Brain pericyte (primary cell): ENCODE data around the gene VPS37D.

Experiments used
- DNase-seq: peaks from one replicate; pipeline ENCODE4 v3.0.0-alpha.2; 2012; ENCODE audit warnings: low read depth, low spot score

VPS37D gene

DNA sequence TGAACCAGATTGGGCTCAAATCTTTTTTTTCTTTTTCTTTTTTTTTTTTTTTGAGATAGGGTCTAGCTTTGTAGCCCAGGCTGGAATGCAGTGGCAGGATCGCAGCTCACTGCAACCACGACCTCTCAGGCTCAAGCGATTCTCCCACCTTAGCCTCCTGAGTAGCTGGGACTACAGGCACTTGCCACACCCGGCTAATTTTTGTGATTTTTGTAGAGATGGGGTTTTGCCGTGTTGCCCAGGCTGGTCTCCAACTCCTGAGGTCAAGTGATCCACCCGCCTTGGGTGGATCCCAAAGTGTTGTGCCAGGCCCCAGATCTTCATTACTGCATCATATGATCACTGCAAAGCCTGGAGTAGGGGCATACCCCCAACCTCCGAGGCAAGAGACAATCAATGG is 12.9 kb downstream of the VPS37D start:
- DNase-seq = no peak

DNA sequence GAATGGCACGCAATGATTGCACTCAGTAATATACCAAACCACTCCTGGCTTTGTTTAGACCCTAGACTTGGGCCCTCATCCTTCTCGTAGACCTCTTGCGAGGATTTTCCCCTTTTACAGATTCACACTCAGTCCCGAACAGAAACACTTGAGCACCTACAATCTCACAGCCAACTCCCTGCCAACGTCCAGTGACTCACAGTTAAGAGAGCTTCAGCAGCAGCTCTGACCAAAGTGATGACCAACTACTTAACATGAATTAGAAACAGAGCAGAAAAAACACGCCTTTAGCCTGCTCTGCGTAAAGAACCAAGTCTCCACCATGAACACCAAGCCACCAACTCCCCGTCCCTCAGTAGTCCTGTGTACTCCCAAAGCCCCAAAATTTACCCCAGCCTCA is 13.4 kb downstream of the VPS37D start:
- no peak for DNase-seq

DNA sequence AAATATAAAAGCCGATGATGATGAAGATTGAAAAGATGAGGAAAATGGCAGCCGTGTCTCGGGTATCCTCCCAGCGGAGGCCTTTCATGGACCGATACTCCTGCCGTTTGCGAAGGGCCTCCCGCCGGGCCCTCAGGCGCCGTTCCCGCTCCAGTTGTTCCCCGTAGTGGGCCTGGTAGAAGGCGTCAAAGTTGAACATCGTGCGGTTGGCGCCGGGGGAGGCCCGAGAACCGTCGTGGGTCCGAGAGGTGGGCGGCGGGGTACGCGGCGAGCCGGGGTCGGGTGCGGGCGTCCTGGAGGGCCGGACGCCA is 15.1 kb downstream of the VPS37D start:
- no peak for DNase-seq

DNA sequence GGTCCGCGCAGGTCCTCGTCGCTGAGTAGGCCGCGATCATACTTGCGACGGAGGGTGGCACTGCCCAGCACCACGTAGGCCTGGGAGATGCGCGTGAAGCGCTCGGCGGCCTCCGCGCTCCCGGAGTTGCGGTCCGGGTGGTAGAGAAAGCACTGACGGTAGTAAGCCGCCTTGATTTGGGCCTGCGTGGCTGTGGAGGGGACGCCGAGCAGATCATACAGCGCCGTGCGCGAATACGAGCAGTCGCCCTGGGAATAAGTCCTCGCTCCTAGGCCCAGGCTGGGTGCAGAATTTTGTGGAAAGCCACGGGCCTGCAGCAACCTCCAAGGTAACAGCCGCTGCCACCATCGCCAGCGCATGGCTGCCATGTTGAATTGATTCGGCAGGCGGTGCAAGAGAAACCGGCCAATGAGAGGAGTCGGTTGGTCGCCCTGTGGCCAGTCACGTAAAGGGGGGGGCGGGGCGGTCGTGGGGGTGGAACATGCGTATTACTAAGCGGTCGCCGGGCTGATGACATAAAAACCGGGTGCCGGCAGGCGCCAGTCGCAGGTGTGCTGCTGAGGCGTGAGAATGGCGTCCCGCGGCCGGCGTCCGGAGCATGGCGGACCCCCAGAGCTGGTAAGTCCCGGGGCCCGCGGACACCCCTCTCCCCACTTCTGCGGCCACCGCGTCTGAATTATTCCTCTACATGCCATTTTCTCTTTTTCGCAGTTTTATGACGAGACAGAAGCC is 15.6 kb downstream of the VPS37D start, which contains the start of the genes BUD23 and DNAJC30:
Gene BUD23 (plus strand): TSS at position 542 of the 732 bp plus-strand sequence. CDS start 29 bp downstream, at position 571.
Gene DNAJC30 (minus strand): TSS at position 398 of the 732 bp plus-strand sequence. CDS start 30 bp downstream, at position 368.
- peak; percentile 71 for DNase-seq

DNA sequence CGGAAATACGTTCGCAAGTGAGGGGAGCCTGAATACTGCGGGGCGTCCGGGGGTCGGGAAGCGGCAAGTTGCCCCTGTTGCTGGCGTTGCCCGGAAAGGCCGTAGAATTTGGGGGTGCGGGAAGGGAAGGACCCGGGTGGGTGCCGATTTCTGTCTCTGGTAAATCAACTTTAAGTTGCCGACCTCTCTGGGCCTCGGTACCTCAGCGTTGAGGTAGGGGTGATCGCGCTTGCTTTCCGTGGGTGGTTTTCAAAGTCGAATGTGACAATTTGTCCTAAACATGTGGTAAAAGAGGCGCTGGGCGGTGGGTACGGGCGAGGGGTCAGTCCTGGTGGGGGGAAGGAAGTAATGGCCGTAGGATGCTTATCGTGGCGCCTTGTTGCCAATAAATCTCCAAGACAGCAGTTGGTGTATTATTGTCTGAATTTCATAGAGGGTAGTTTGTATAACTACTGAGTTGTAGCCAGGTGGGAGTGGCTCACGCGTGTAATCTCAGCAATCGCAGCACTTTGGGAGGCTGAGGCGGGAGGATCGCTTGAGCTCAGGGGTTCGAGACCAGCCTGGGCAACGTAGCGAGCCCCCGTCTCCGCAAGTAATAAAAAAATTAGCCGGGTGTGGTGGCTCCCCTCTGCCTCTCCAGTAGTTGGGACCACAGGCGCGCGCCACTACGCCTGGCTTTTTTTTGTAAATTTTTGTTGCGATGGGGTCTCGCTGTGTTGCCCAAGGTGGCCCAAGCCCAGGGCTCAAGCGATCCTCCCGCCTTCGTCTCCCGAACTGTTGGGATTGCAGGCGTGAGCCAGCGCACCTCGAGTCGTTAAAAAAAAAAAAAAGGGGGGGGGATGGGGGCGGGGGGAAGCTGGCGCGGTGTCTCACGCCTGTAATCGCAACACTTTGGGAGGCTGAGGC is 16.4 kb downstream of the VPS37D start:
- DNase-seq = no peak

DNA sequence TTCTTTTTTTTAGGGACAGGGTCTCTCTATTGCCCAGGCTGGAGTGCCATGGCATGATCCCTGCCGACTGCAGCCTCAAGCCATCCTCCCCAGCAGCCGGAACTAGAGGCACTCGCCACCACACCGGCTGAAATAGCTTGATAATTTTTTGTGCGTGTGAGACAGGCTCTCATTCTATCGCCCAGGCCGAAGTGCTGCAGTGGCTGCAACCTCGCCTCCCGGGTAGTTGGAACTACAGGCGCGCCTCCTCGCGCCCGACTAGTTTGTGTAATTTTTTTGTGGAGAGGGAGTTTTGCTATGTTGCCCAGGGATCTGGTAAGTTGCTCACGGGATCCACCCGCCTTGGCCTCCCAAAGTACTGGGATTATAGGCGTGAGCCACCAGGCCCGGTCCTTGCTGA is 17.7 kb downstream of the VPS37D start:
- no peak for DNase-seq

DNA sequence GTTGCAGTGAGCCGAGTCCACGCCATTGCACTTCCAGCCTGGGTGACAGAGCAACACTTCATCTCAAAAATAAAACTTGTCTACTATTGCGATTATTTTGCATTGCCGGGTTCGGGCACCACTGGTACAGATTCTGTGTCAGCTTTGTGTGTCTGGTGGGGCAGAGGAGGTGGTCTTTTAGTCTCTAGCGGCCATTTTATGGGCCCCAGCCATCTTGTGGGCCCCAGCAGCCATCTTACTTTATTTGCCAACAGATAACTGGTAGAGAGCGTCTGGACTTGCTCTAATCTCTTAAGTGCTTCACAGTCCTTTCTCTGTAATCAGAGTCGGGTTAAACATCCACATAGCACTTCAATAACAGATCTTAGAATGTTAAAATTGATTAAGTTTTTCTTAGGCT is 20.7 kb downstream of the VPS37D start:
- no peak for DNase-seq

DNA sequence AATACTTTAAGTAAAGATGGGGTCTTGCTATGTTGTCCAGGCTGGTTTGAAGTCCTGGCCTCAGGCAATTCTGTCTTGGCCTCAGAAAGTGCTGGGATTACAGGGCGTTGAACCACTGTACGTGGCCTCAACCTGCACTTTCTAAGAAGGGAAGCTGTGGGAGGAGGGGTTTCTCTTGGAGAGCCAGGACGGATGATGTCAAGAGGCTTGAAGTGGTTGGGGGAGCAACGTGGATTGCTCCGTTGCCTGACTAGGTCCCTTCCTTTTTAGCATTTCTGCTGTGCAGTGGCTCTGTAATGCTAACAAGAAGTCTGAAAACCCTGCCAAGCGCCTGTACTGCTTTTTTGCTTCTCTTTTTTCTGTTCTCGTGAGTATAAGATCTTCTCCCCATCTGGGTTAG is 23.0 kb downstream of the VPS37D start:
- no peak for DNase-seq

DNA sequence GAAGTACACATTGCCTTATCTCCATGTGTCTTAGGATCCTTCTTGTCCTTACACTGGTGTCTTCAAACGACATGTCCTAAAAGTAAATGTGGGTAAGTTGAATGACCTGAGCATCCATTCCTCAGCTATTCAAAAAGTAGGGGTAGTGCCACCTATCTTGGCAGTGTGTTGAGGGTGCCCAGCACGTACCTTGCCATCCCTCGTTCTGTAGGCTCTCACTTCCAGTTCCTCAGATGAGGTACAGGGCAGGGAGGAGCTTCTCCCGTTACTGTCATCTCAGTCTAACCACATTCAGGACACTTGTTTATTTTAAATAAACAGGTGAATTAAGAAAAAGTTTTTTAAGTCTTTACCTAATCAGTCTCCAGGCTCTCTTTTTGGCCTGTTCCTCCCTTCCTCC is 28.7 kb downstream of the VPS37D start:
- no peak for DNase-seq

DNA sequence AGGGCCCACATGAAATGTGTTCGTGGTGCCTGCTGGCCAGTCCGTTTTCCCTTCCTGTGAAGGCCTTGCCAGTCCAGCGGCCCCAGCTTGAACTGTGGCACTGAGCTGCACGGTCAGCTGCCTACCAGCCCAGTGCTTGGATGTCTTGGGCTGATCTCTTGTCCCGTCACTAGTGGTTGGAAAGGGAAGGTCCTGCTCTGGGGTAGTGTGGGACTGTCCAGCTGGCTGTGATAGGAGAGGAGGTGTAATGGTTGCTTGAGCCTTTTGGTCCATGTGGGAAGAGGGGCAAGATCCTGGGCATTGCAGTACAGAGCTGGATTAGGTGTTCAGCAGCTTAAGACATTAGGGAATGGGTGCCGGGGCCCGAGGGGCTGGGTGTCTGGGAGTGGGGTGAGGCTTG is 30.8 kb downstream of the VPS37D start:
- no peak for DNase-seq

DNA sequence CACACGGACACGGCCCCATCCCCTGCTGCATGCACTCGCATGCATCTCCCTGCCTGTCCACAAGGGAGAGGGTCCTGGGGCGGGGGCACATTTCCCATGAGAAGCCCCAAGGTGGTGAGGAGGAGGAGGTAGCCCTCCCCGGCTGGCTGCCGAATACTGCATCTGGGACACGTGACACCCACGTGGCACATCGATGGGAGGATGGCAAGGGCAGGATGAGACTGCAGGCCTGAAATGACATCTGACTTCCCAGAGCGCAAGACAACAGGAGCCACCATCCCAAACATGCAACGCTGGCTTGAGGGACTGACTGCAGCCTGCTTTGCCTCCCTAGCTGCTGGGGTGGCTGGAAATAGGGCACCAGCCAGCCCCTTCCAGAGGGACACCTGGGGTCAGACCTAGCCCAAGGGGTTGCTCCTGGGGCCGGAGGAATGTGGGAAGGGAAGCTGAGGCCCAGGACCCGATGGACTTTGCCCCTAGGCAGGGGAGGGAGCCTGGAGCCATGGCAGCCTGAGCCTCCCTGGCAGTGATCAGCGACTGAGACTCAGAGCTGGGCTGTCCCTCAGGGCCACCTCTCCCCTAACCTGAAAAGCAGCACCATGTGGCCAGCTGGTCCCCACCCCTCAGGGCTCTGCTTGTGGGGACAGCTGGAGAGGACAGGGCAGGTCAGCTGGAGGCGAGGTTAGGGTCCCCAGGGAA is 31.9 kb downstream of the VPS37D start:
- DNase-seq = no peak

DNA sequence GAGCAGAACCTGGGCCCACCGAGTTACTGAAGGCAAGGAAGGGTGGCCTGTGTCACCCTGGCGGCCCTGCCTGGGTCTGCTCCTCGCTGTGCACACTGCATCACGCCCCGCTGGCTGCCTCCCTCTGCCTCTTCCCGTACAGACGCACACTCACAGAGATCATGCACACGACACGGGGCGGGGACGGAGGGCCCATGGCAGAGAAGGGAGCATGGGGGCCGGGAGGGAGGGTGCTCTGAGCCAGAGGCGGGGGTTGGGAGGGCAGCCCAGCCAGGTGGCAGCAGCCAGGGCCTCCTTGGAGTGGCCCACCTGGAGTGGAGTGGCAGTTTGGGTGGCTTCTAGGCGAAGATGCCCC is 32.4 kb downstream of the VPS37D start:
- no peak for DNase-seq

DNA sequence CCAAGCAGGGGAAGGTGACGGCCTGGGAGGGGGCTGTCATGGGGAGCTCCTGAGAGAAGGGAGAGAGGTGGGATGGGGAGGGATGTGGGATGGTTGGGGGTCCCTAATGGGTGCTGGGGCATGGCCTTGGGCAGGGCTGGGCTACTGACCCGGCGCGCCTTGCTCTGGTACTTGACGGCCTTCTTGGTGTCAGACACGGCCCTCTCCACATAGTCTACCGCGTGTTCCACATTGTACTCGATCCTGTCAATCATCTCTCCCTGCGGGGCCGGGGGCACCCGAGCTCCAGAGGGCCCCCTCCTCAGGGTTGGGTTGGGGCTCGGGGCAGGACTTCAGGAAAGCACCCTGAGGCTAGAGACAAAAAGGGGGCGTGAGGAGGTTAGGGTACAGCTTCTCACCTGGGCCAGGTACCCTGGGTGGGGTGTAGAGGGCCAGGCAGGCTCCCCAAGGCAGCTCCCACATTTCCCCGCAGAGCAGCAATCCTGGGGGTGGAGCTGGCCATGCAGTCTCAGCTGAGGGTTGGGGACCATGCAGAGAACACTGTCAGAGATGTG is 33.0 kb downstream of the VPS37D start:
- DNase-seq = no peak

DNA sequence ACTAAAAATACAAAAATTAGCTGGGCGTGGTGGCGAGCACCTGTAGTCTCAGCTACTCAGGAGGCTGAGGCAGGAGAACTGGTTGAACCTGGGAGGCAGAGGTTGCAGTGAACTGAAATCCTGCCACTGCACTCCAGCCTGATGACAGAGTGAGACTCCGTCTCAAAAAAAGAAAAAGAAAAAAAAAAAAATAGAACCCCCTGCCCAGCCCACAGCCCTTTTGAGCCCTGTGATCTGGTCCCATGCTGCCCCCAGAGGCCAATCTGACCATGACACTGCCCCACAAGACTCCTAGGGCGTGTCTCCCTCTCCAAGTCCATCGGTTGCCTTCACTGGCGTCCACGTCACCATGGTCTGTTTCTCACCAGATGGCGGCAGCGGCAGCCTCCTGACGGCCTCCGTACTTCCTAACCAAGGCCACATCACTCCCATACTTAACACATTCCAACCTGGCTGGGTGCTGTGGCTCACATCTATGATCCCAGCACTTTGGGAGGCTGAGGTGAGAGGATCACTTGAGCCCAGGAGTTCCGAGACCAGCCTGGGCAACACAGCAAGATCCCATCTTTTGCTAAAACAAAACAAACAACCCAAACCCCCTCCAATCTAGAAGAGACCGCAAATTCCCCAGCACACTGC is 33.8 kb downstream of the VPS37D start:
- DNase-seq = no peak

DNA sequence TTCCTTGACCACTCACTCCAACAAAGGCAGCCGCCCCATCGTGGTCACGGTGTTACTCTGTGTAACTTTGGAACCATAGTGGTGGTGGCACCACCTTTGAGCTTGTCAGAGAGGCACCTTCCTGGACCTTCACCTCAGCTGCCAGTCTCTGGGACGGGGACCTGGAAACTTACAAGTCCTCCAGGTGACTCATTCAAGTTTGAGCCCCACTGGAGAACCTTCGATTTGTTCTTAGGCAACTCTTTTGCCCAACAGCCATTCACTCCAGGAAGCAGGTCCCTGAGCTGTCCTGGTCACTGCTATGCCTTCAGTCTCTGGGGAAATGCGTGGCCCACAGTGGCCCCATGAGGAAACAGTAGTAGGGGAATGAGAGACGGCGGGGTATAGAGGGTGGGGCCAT is 34.6 kb downstream of the VPS37D start:
- DNase-seq = no peak

DNA sequence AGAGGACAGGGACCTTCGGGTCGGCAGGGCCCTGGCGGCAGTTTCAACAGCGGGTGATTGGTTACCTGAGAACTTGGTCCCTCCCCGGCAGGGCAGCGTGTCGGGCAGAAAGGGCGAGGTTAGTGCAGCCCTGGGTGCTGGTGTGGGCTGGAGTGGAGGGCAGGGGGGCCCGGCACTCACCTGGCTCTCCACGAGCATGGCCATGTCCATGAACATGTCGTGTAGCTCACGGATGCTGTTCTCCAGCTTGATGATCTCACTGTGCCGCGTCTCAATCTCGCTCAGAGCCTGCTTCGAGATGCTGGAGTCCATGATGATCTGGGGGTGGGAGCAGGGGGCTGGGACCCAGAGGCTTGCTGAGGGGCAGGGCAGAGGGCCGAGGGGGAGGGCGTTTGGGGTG is 35.0 kb downstream of the VPS37D start:
- no peak for DNase-seq

DNA sequence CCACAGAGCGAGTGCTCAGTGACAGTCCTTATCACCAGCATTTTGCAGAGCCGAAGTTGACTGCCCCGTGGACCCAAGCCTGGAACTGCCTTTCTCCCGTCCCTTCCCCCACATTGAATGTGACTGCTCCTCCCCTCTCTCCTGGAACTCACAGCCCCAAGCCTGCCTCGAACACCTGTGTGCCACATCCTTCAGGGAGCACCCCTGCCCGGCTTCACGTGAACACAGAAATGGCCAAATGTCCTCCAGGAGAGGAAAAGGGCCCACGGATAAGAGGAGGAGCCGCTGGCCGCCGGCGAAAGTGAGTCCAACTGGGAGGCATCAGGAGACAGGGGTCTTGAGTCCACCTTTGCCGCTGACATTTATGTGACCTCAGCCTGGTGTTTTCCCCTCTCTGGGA is 35.6 kb downstream of the VPS37D start:
- no peak for DNase-seq

DNA sequence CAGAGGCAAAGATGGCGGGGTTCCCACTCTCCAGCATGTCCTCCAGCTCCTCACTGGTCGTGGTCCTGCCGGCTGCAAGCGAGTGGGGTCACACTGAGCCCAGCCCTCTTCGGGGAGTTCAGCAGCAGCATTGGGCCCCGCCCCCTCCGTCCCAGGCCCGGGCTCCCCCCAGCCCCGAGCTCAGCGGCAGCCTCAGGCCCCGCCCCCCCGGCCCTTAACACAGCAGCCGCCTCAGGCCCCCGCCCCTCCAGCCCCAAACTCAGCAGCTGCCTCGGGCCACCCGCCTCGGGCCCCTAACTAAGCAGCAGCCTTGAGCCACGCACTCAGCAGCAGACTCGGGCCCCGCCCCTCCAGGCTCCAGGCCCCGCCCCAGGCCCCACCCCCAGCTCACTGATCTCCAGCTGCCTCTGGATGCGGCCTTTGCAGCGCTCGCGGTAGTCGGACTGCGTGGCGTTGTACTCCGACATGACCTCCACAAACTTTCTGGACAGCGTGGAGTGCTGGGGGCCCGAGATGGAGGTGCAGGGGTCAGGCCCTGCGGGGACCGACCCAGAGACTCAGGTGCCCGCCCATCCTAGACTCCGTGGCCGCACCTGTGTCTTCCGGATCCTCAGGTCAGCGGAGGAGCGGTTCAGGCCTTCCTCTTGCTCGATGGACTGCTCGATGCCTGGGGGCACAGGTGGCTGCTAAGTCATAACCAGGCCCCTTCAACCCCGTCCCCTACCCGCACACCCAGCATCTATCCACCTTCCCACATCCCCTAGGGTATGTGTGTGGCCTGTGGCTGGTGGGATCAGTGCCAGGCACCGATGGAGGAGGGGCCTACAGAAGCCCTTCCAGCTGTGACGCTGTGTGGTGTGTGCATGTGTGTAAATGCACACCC is 36.4 kb downstream of the VPS37D start:
- no peak for DNase-seq

DNA sequence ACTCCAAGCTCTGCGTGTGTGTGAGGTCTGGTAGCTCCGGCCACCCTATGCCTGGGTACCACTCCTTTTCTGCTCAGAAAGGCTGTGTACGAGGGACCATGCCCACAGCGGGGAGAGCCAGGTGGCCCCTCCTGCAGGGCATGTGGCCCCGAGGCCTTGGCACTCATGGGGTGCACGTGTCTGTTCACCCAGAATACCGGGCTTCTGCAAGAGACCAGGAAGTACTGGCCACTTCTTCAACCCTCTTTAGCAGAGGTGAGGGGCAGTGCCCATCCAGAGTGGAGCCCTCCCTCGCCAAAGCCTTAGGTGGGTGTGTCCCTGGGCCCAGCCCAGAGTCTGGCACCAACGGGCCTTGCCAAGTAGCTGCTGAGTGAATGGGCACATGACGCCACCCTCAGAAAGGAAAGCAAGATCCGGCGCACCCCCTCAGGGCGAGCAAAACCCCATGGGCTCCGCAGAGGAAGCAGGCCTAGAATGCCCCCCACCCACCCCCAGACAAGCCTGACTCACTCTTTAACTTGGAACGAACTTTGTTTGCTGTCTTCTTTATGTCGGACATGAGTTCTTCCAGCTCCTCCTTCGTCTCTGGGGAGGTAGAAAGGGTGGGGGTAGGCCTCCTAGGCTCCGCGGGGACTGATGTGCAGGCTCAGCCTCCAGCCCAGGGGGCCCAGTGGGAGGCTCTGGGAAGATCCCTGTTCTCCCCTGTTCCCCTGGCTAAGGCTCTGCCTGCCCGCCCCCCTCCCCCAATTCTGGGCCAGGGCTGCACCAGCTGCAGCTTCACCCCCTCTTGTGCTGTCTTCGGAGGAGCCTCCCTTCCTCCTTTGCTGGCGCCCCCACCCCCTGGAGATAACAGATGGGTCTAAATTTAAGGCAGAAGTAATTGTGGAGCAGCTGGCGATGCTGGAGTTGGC is 37.3 kb downstream of the VPS37D start:
- DNase-seq = peak; percentile 84

DNA sequence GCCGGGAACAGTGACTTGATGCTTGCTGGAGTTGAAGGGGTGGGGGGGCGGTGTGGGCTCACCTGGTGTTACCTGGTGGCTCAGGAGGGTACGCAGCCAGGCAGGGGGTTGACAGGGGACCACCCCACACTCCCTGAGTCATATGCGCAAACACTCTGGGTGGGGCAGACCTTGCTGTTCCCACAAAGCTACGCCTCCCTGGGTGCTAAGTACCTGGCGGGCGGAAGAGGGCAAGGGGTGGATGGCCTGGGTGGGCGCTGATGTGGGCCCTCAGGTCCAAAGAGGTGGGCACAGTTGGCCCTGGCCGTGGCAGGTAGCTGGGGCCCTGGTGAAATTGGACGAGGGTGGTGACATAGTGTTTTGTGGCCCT is 37.9 kb downstream of the VPS37D start:
- no peak for DNase-seq
